Testis (tissue), 2 donors: ENCODE data around the gene ZNF324B.

Experiments used
- CTCF ChIP-seq, 3 experiments: fragments of 450-650 bp in 2 of 3; fragments of 200-600 bp in 1 of 3; sonication (generic) in 1 of 3; IDR thresholded peaks; one replicate each; pipeline ENCODE4 v1.5.1; 2016 to 2019; ENCODE audit warnings: antibody characterized with exemption in 3 of 3, mild to moderate bottlenecking in 2 of 3, moderate library complexity in 1 of 3
- POLR2A ChIP-seq: fragments of 450-650 bp; IDR thresholded peaks from one replicate; pipeline ENCODE4 v1.6.1; 2017; ENCODE audit warnings: antibody characterized with exemption, mild to moderate bottlenecking, moderate library complexity

GRCh38 chr19:58440556-58440955, 10.9 kb upstream of the ZNF324B start:
- no peak for TF ChIP-seq CTCF (IDR thresholded peaks at IDR 0.05)
- TF ChIP-seq POLR2A: no peak
